ENCODE data around the gene EPS15.
A peak's percentile ranks its signal among the peaks of the same experiment; 100 is the strongest.
"Not testable (repeated sequence)": the region's sequence is repeated elsewhere in the genome, so short reads cannot be mapped to it uniquely, and the experiment has no call there.

The EPS15 gene

GRCh38 chr1:51542158-51542953 is 23.3 kb upstream of the EPS15 start:
- DNase-seq = no peak

- DNase-seq = no peak
Observed at GRCh38 chr1:51541313-51542050, 22.4 kb upstream of the EPS15 start.

GRCh38 chr1:51537568-51537967 is 18.5 kb upstream of the EPS15 start:
- DNase-seq = no peak

GRCh38 chr1:51535006-51535592 is 16.0 kb upstream of the EPS15 start:
- DNase-seq = peak; percentile 59

- no peak for DNase-seq
Observed at GRCh38 chr1:51534447-51534846, 15.4 kb upstream of the EPS15 start.

GRCh38 chr1:51532853-51533252 is 13.8 kb upstream of the EPS15 start:
- DNase-seq = no peak

- DNase-seq = not testable (repeated sequence)
Observed at GRCh38 chr1:51530447-51530846, 11.4 kb upstream of the EPS15 start.

- DNase-seq = no peak
Observed at GRCh38 chr1:51527144-51527543, 8.1 kb upstream of the EPS15 start.

- DNase-seq = no peak
Observed at GRCh38 chr1:51526248-51526647, 7.2 kb upstream of the EPS15 start.

- DNase-seq = no peak
Observed at GRCh38 chr1:51525295-51525694, 6.2 kb upstream of the EPS15 start.

- no peak for DNase-seq
Observed at GRCh38 chr1:51524817-51525216, 5.8 kb upstream of the EPS15 start.

GRCh38 chr1:51523931-51524330 is 4.9 kb upstream of the EPS15 start:
- DNase-seq = no peak

- no peak for DNase-seq
Observed at GRCh38 chr1:51520700-51521248, 1.7 kb upstream of the EPS15 start.

- no peak for DNase-seq
Observed at GRCh38 chr1:51519865-51520699, 1.0 kb upstream of the EPS15 start.

- DNase-seq = peak; percentile 76
Observed at GRCh38 chr1:51518586-51519047, 449 bp downstream of the EPS15 start.

GRCh38 chr1:51518033-51518585 is 957 bp downstream of the EPS15 start:
- DNase-seq = peak; percentile 76

GRCh38 chr1:51517361-51518032 is 1.6 kb downstream of the EPS15 start:
- no peak for DNase-seq

GRCh38 chr1:51516649-51517158 is 2.4 kb downstream of the EPS15 start:
- DNase-seq = no peak

- no peak for DNase-seq
Observed at GRCh38 chr1:51515982-51516648, 3.0 kb downstream of the EPS15 start.

- DNase-seq = no peak
Observed at GRCh38 chr1:51515312-51515960, 3.6 kb downstream of the EPS15 start.

All from activated CD8-positive, alpha-beta memory T cell treated with anti-CD3 and anti-CD28 coated beads for 24 hours (primary cell).